H1 (cell line): ENCODE data around the gene CASZ1. TPM values are rescaled to one million over a fixed set of nuclear protein-coding genes. Genes with fewer than 3 reads are reported as not detected.

ENCODE experiments used
- NANOG ChIP-seq: IDR thresholded peaks from 2 replicates; pipeline ENCODE4 v1.6.1; 2011; ENCODE audit warnings: low read length, low read depth, mild to moderate bottlenecking, inconsistent platforms; ENCODE audit not compliant: insufficient read depth, poor library complexity, severe bottlenecking
- NRF1 ChIP-seq: IDR thresholded peaks from 2 replicates; pipeline ENCODE4 v1.6.1; 2011; ENCODE audit warnings: mild to moderate bottlenecking, low read depth, low read length, improper control_type of control experiment
- RBBP5 ChIP-seq: IDR thresholded peaks from 2 replicates; pipeline ENCODE4 v1.7.1; 2012; ENCODE audit warnings: low read depth, mild to moderate bottlenecking, inconsistent platforms, low read length, moderate library complexity, borderline replicate concordance
- RFX5 ChIP-seq: IDR thresholded peaks from 2 replicates; pipeline ENCODE4 v1.6.1; 2011; ENCODE audit warnings: low read depth, low read length, improper control_type of control experiment, borderline replicate concordance
- RXRA ChIP-seq: IDR thresholded peaks from 2 replicates; pipeline ENCODE4 v1.6.1; 2011; ENCODE audit warnings: low read depth, mild to moderate bottlenecking, low read length, moderate library complexity; ENCODE audit not compliant: insufficient read depth
- SIX5 ChIP-seq: IDR thresholded peaks from 2 replicates; pipeline ENCODE4 v1.6.1; 2011; ENCODE audit warnings: mild to moderate bottlenecking, low read depth, low read length
- SRF ChIP-seq: IDR thresholded peaks from 2 replicates; pipeline ENCODE4 v1.6.1; 2011; ENCODE audit warnings: mild to moderate bottlenecking, low read depth, low read length, moderate library complexity
- polyA plus RNA-seq, 7 experiments: library from polyadenylated mRNA; depleted of rRNA in 3 of 7; stranded (reverse) in 5 of 7; unstranded in 2 of 7; fragments of >200 nt in 5 of 7; fragments of 200-250 nt in 2 of 7; gene quantifications; 1 replicate in 5 of 7; 2 replicates in 1 of 7; 4 replicates in 1 of 7; pipeline versions ENCODE4 v1.2.1 to v1.2.3, GENCODE V29; 2011 to 2013; ENCODE audit warnings: missing spikeins in 2 of 7, mixed read lengths in 2 of 7
- total RNA-seq: library from RNA; stranded (reverse); fragmentation: NEBNext Ultra II Directional; extraction: Animal tissue kit (Norgen Biotek cat#: 25700); gene quantifications from 2 replicates; pipeline ENCODE4 v1.2.1, GENCODE V29; 2021
- TF ChIP-seq, protein P1 (sequence below): fragments of 300-600 bp; sonication (generic); IDR thresholded peaks from 2 replicates; pipeline ENCODE4 v1.7.1; 2012; ENCODE audit warnings: low read length, moderate library complexity, mild to moderate bottlenecking, inconsistent platforms; ENCODE audit not compliant: insufficient replicate concordance
- TF ChIP-seq, protein P2 (sequence below): IDR thresholded peaks from 2 replicates; pipeline ENCODE4 v1.6.1; 2012; ENCODE audit warnings: inconsistent platforms
- TF ChIP-seq, protein P3 (sequence below): IDR thresholded peaks from 2 replicates; pipeline ENCODE4 v1.6.1; 2011; ENCODE audit warnings: low read length, improper control_type of control experiment

The CASZ1 gene
- total and polyA plus RNA-seq, 2 of the 8 experiments (the other 6 are each of a cell fraction or from before 2014, with no cell fraction given), result 4.4 to 7.7 TPM

DNA sequence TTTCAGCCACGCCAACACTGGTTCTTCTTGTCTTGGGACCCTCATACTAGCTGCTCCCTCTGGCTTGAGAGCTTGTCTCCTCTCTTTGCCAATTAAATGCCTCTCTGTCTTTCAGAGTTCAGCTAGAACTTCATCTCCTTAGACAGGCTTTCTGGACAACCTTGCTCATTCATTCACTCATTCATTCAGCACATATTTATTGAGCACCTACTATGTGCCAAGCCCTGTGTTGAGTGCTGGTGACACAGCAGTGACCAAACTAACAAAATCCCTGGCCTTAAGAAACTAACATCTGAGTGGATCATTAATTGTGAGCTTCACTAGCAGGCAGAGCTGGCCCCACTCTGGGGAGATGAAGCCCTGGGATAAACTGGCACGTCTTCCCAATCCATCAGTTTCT, 24.9 kb upstream of the CASZ1 start (continued):
- TF ChIP-seq, protein P1, sequence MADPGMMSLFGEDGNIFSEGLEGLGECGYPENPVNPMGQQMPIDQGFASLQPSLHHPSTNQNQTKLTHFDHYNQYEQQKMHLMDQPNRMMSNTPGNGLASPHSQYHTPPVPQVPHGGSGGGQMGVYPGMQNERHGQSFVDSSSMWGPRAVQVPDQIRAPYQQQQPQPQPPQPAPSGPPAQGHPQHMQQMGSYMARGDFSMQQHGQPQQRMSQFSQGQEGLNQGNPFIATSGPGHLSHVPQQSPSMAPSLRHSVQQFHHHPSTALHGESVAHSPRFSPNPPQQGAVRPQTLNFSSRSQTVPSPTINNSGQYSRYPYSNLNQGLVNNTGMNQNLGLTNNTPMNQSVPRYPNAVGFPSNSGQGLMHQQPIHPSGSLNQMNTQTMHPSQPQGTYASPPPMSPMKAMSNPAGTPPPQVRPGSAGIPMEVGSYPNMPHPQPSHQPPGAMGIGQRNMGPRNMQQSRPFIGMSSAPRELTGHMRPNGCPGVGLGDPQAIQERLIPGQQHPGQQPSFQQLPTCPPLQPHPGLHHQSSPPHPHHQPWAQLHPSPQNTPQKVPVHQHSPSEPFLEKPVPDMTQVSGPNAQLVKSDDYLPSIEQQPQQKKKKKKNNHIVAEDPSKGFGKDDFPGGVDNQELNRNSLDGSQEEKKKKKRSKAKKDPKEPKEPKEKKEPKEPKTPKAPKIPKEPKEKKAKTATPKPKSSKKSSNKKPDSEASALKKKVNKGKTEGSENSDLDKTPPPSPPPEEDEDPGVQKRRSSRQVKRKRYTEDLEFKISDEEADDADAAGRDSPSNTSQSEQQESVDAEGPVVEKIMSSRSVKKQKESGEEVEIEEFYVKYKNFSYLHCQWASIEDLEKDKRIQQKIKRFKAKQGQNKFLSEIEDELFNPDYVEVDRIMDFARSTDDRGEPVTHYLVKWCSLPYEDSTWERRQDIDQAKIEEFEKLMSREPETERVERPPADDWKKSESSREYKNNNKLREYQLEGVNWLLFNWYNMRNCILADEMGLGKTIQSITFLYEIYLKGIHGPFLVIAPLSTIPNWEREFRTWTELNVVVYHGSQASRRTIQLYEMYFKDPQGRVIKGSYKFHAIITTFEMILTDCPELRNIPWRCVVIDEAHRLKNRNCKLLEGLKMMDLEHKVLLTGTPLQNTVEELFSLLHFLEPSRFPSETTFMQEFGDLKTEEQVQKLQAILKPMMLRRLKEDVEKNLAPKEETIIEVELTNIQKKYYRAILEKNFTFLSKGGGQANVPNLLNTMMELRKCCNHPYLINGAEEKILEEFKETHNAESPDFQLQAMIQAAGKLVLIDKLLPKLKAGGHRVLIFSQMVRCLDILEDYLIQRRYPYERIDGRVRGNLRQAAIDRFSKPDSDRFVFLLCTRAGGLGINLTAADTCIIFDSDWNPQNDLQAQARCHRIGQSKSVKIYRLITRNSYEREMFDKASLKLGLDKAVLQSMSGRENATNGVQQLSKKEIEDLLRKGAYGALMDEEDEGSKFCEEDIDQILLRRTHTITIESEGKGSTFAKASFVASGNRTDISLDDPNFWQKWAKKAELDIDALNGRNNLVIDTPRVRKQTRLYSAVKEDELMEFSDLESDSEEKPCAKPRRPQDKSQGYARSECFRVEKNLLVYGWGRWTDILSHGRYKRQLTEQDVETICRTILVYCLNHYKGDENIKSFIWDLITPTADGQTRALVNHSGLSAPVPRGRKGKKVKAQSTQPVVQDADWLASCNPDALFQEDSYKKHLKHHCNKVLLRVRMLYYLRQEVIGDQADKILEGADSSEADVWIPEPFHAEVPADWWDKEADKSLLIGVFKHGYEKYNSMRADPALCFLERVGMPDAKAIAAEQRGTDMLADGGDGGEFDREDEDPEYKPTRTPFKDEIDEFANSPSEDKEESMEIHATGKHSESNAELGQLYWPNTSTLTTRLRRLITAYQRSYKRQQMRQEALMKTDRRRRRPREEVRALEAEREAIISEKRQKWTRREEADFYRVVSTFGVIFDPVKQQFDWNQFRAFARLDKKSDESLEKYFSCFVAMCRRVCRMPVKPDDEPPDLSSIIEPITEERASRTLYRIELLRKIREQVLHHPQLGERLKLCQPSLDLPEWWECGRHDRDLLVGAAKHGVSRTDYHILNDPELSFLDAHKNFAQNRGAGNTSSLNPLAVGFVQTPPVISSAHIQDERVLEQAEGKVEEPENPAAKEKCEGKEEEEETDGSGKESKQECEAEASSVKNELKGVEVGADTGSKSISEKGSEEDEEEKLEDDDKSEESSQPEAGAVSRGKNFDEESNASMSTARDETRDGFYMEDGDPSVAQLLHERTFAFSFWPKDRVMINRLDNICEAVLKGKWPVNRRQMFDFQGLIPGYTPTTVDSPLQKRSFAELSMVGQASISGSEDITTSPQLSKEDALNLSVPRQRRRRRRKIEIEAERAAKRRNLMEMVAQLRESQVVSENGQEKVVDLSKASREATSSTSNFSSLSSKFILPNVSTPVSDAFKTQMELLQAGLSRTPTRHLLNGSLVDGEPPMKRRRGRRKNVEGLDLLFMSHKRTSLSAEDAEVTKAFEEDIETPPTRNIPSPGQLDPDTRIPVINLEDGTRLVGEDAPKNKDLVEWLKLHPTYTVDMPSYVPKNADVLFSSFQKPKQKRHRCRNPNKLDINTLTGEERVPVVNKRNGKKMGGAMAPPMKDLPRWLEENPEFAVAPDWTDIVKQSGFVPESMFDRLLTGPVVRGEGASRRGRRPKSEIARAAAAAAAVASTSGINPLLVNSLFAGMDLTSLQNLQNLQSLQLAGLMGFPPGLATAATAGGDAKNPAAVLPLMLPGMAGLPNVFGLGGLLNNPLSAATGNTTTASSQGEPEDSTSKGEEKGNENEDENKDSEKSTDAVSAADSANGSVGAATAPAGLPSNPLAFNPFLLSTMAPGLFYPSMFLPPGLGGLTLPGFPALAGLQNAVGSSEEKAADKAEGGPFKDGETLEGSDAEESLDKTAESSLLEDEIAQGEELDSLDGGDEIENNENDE, result no peak
- TF ChIP-seq, protein P2, sequence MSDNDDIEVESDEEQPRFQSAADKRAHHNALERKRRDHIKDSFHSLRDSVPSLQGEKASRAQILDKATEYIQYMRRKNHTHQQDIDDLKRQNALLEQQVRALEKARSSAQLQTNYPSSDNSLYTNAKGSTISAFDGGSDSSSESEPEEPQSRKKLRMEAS, result no peak
- TF ChIP-seq SIX5 (no peak), RFX5 (no peak), NANOG (no peak), SRF (no peak), NRF1 (no peak), RBBP5 (no peak), RXRA (no peak)
- TF ChIP-seq, protein P3, sequence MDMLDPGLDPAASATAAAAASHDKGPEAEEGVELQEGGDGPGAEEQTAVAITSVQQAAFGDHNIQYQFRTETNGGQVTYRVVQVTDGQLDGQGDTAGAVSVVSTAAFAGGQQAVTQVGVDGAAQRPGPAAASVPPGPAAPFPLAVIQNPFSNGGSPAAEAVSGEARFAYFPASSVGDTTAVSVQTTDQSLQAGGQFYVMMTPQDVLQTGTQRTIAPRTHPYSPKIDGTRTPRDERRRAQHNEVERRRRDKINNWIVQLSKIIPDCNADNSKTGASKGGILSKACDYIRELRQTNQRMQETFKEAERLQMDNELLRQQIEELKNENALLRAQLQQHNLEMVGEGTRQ, result no peak
